ENCODE measurements around the gene PABPC1L.

DNA sequence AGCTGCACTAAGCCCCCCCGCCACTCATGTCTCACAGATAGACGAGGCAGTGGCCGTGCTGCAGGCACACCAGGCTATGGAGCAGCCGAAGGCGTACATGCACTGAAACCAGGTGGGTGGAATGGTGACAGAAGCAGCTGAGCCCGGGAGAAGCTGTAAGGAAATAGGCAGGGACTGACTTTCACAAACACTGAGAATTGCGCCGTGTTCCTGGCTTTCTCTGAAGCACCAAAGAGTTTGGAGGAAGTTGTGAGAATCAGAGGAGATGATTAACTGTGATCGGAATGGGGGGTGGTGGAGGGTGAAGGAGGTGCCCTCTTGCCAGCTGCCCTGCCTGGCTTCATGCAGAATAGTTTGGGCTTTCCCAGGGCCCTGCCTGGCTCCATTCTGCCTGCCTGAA is 28.8 kb downstream of the PABPC1L start:
- TF ChIP-seq YY1 (IDR thresholded peaks at IDR 0.05; ENCODE audit: insufficient read depth, insufficient read length) (no peak), ZNF274 (IDR thresholded peaks at IDR 0.05; ENCODE audit: low read depth, low read length) (no peak)
